HCT116 (cell line): Measurements from ENCODE around the gene KRT28. TPM values are rescaled to one million over a fixed set of nuclear protein-coding genes. Genes with fewer than 3 reads are reported as not detected.
A peak's percentile ranks its signal among the peaks of the same experiment; 100 is the strongest.

Experiments used
- ATAC-seq: fragments of 200-7000 bp; cut with Tn5 transposase; 2 replicates; pipeline ENCODE4 v1.9.1; 2020; ENCODE audit warnings: mild to moderate bottlenecking, moderate library complexity
- BruUV-seq: library from RNA; stranded (reverse); fragments of 400-500 nt; replicated peaks from 2 replicates; lab custom pipeline; 2021; lab: Mats Ljungman, UMichigan
- CTCF ChIA-PET: fragments of 300-600 bp; sonication (Branson Sonifier 250); formaldehyde crosslinking; loops from one replicate; lab custom pipeline; 2021; ENCODE audit warnings: antibody characterized with exemption; lab: Charles Lee
- POLR2A ChIA-PET: fragments of 300-600, 350-600 bp; sonication (Branson Sonifier 250); formaldehyde crosslinking; loops from one replicate; lab custom pipeline; 2021; ENCODE audit warnings: antibody characterized with exemption; lab: Charles Lee
- RAD21 ChIA-PET, 2 experiments: fragments of 300-600 bp; sonication (Branson Sonifier 250); formaldehyde crosslinking; loops; one replicate each; lab custom pipeline; 2023; ENCODE audit warnings: low total read pairs in 2 of 2; ENCODE audit not compliant: uncharacterized antibody in 2 of 2, unreplicated experiment in 2 of 2, low non-redundant PET in 1 of 2; lab: Charles Lee
- DNase-seq: peaks from one replicate; pipeline ENCODE4 v3.0.0-alpha.2; 2010; ENCODE audit warnings: low read depth, low spot score
- H2AFZ ChIP-seq: fragments of 200-600 bp; shearing (Covaris generic), sonication (generic); 2 replicates; pipeline ENCODE4 v1.6.1; 2017; ENCODE audit warnings: low read depth, mixed run types, mixed read lengths, antibody characterized with exemption, low read length; ENCODE audit not compliant: poor library complexity, severe bottlenecking
- H3K27ac ChIP-seq: 2 replicates; pipeline ENCODE4 v1.5.1; 2012; ENCODE audit warnings: low read depth, low read length
- H3K27me3 ChIP-seq: fragments of 200-600 bp; sonication (generic); 2 replicates; pipeline ENCODE4 v1.6.1; 2016; ENCODE audit warnings: mixed run types, low read length, mixed read lengths; ENCODE audit not compliant: insufficient read depth
- H3K36me3 ChIP-seq, 2 experiments: fragments of 200-500 bp in 1 of 2; fragments of 200-600 bp in 1 of 2; sonication (Bioruptor generic) in 1 of 2; sonication (generic) in 1 of 2; 2 replicates each; pipeline versions ENCODE4 v1.5.1 to v1.6.1; 2014 to 2016; ENCODE audit warnings: low read length in 2 of 2, inconsistent platforms in 1 of 2, mixed read lengths in 1 of 2, mixed run types in 1 of 2; ENCODE audit not compliant: insufficient read depth in 2 of 2, control insufficient read depth in 1 of 2
- H3K4me1 ChIP-seq, 2 experiments: fragments of 200-600 bp in 1 of 2; sonication (generic) in 1 of 2; 2 replicates each; pipeline versions ENCODE4 v1.5.1 to v1.6.1; 2012 to 2017; ENCODE audit warnings: low read length in 2 of 2, inconsistent platforms in 1 of 2, mild to moderate bottlenecking in 1 of 2, mixed read lengths in 1 of 2, mixed run types in 1 of 2, moderate library complexity in 1 of 2; ENCODE audit not compliant: insufficient read depth in 2 of 2, control insufficient read depth in 1 of 2
- H3K4me2 ChIP-seq: fragments of 200-600 bp; sonication (generic); 2 replicates; pipeline ENCODE4 v1.6.1; 2017; ENCODE audit warnings: mixed run types, low read length, mixed read lengths
- H3K4me3 ChIP-seq, 2 experiments: fragments of 200-600 bp in 1 of 2; sonication (generic) in 1 of 2; replicated peaks in 1 of 2; 2 replicates each; pipeline ENCODE4 v1.5.1; 2011 to 2016; ENCODE audit warnings: low read length in 2 of 2, control low read depth in 1 of 2, low read depth in 1 of 2, mild to moderate bottlenecking in 1 of 2, mixed read lengths in 1 of 2, mixed run types in 1 of 2
- H3K79me2 ChIP-seq: fragments of 200-600 bp; sonication (generic); 2 replicates; pipeline ENCODE4 v1.6.1; 2017; ENCODE audit warnings: mild to moderate bottlenecking, mixed run types, low read length, moderate library complexity, mixed read lengths; ENCODE audit not compliant: insufficient read depth
- H3K9ac ChIP-seq: fragments of 200-600 bp; sonication (generic); 2 replicates; pipeline ENCODE4 v1.6.1; 2016; ENCODE audit warnings: low read length, mixed read lengths
- H3K9me2 ChIP-seq: fragments of 200-600 bp; sonication (generic), shearing (Covaris generic); 2 replicates; pipeline ENCODE4 v1.6.1; 2017; ENCODE audit warnings: mixed run types, mild to moderate bottlenecking, moderate library complexity; ENCODE audit not compliant: insufficient read depth
- H3K9me3 ChIP-seq, 2 experiments: fragments of 200-500 bp in 1 of 2; fragments of 200-600 bp in 1 of 2; sonication (Bioruptor generic) in 1 of 2; sonication (generic) in 1 of 2; 2 replicates each; pipeline ENCODE4 v1.6.1; 2014 to 2017; ENCODE audit warnings: low read length in 2 of 2, mixed read lengths in 2 of 2, inconsistent platforms in 1 of 2, low read depth in 1 of 2, mild to moderate bottlenecking in 1 of 2, mixed run types in 1 of 2, moderate library complexity in 1 of 2; ENCODE audit not compliant: control insufficient read depth in 1 of 2, insufficient read depth in 1 of 2
- H4K20me1 ChIP-seq: fragments of 200-600 bp; sonication (generic), shearing (Covaris generic); 2 replicates; pipeline ENCODE4 v1.6.1; 2017; ENCODE audit warnings: mixed run types, mild to moderate bottlenecking, moderate library complexity; ENCODE audit not compliant: insufficient read depth
- CBX3 ChIP-seq: IDR thresholded peaks from 2 replicates; pipeline ENCODE4 v1.6.1; 2012; ENCODE audit warnings: low read depth
- CTCF ChIP-seq, 3 experiments: fragments of 200-600 bp in 1 of 3; sonication (generic) in 1 of 3; IDR thresholded peaks in 2 of 3; conservative IDR thresholded peaks in 1 of 3; 2 replicates each; pipeline ENCODE4 v1.5.1; 2012 to 2017; ENCODE audit warnings: low read depth in 2 of 3, low read length in 2 of 3, antibody characterized with exemption in 1 of 3, borderline replicate concordance in 1 of 3, control low read depth in 1 of 3, mild to moderate bottlenecking in 1 of 3, mixed read lengths in 1 of 3, mixed run types in 1 of 3, moderate library complexity in 1 of 3; ENCODE audit not compliant: insufficient read depth in 1 of 3
- EZH2 ChIP-seq: fragments of 200-600 bp; sonication (generic); IDR thresholded peaks from 2 replicates; pipeline ENCODE4 v1.6.1; 2017; ENCODE audit warnings: antibody characterized with exemption, mixed run types
- POLR2A ChIP-seq: IDR thresholded peaks from 2 replicates; pipeline ENCODE4 v1.7.0; 2011; ENCODE audit warnings: borderline replicate concordance; ENCODE audit not compliant: insufficient read depth, insufficient read length; ENCODE audit errors: extremely low read depth
- REST ChIP-seq: IDR thresholded peaks from 2 replicates; pipeline ENCODE4 v1.6.1; 2012; ENCODE audit warnings: low read depth
- SRF ChIP-seq: IDR thresholded peaks from 2 replicates; pipeline ENCODE4 v1.6.1; 2012; ENCODE audit warnings: low read depth
- TCF7L2 ChIP-seq: IDR thresholded peaks from 2 replicates; pipeline ENCODE4 v1.7.0; 2011; ENCODE audit warnings: borderline replicate concordance, inconsistent platforms; ENCODE audit not compliant: insufficient read depth, insufficient read length; ENCODE audit errors: extremely low read depth
- YY1 ChIP-seq: IDR thresholded peaks from 2 replicates; pipeline ENCODE4 v1.6.1; 2011; ENCODE audit warnings: low read length, low read depth, moderate library complexity, mild to moderate bottlenecking; ENCODE audit not compliant: insufficient replicate concordance; ENCODE audit errors: extremely low read depth
- ZBTB33 ChIP-seq: IDR thresholded peaks from 2 replicates; pipeline ENCODE4 v1.6.1; 2011; ENCODE audit warnings: mild to moderate bottlenecking, low read length, moderate library complexity; ENCODE audit not compliant: insufficient replicate concordance; ENCODE audit errors: extremely low read depth
- ZFX ChIP-seq: fragments of 450-650 bp; IDR thresholded peaks from 2 replicates; pipeline ENCODE4 v1.6.1; 2017
- intact Hi-C: fragments of 100-400 bp; cut with micrococcal nuclease; formaldehyde crosslinking; loops from 2 replicates; pipeline ENCODE4 v1.10.0; 2022
- total RNA-seq: library from RNA; stranded (reverse); gene quantifications from one replicate; pipeline ENCODE4 v1.2.1, GENCODE V29; 2021; ENCODE audit not compliant: unreplicated experiment

Gene KRT28
- total RNA-seq, 1 experiment from 2014 or later: not detected

GRCh38 chr17:40821536-40821935 lies 21.8 kb upstream of the KRT28 start (continued):
- TF ChIP-seq REST (no peak), CBX3 (no peak), ZFX (no peak), ZBTB33 (no peak), TCF7L2 (no peak)

- BruUV-seq: no TSS peak
- CTCF ChIA-PET: no interaction called here
- Histone ChIP-seq H3K36me3 (peaks cover 8 to 10% of the 10 kb centered on the region in 2 experiments; a peak in 2 of 4 replicates), H3K9me3 (no peaks in the 10 kb centered on the region), H3K4me3 (peak overlapping the region; percentile 69 to 88), H3K27ac (peak overlapping the region; percentile 93; the same call in 1 of the 2 replicates), H3K9me2 (no peaks in the 10 kb centered on the region), H4K20me1 (no peaks in the 10 kb centered on the region), H3K4me2 (peak overlapping the region; percentile 85), H3K4me1 (peaks cover 8 to 19% of the 10 kb centered on the region in 2 experiments), H3K79me2 (peaks cover 73% of the 10 kb centered on the region), H3K9ac (peak overlapping the region; percentile 86), H3K27me3 (no peaks in the 10 kb centered on the region), H2AFZ (no peak overlapping the region)
- ATAC-seq (no peak), DNase-seq (no peak)
- intact Hi-C loops: no loop called here
- RAD21 ChIA-PET: no interaction called here
- POLR2A ChIA-PET: interaction anchor here (1.6 kb wide), 1 partner anchor 869 kb away, joined by 4 read pairs; no protein-coding TSS in a partner anchor
- no peak for TF ChIP-seq EZH2
- no peak for TF ChIP-seq YY1
- TF ChIP-seq POLR2A: no peak
- TF ChIP-seq CTCF (IDR thresholded peaks at IDR 0.05 in 2 of 3, conservative IDR thresholded peaks at IDR 0.05 in 1 of 3; ENCODE audit: borderline replicate concordance in 1 of 3, insufficient read depth in 1 of 3, low read depth in 2 of 3, low read length in 2 of 3): no peak
- TF ChIP-seq ZFX: no peak
- TF ChIP-seq SRF: no peak
- TF ChIP-seq ZBTB33: no peak
Observed at GRCh38 chr17:40820228-40820838, 20.6 kb upstream of the KRT28 start.
